CMK (cell line): ENCODE results near the gene WDR45.

Source experiments
- DNase-seq: peaks from one replicate; pipeline ENCODE4 v3.0.0-alpha.2; 2010; ENCODE audit warnings: low read depth

Gene WDR45

GRCh38 chrX:49043220-49043986 is 36.3 kb downstream of the WDR45 start, which contains the start of gene TFE3:
Gene TFE3, minus strand, starts transcription at chrX:49043357. Its CDS starts 131 bp downstream, at chrX:49043226.
- peak; percentile 98 for DNase-seq

GRCh38 chrX:49042581-49043219 is 37.0 kb downstream of the WDR45 start:
- no peak for DNase-seq

GRCh38 chrX:49041744-49042580 is 37.7 kb downstream of the WDR45 start:
- DNase-seq, result no peak

- DNase-seq, result no peak
These were observed 39.2 kb downstream of the WDR45 start for GRCh38 chrX:49040376-49040955.

- DNase-seq, result peak; percentile 94
These were observed 39.9 kb downstream of the WDR45 start for GRCh38 chrX:49039598-49040375.

- no peak for DNase-seq
These were observed 41.7 kb downstream of the WDR45 start for GRCh38 chrX:49037883-49038475.

- DNase-seq, result no peak
These were observed 49.4 kb downstream of the WDR45 start for GRCh38 chrX:49030283-49030682.

- no peak for DNase-seq
These were observed 49.8 kb downstream of the WDR45 start for GRCh38 chrX:49029876-49030275.
